Choroid plexus epithelial cell (primary cell): ENCODE data around the gene SNRNP40.
A peak's percentile ranks its signal among the peaks of the same experiment; 100 is the strongest.

Experiments used
- DNase-seq: peaks from one replicate; pipeline ENCODE4 v3.0.0-alpha.2; 2010; ENCODE audit warnings: low read depth
- H3K4me3 ChIP-seq: 2 replicates; pipeline ENCODE4 v1.5.1; 2011; ENCODE audit warnings: low read depth, mild to moderate bottlenecking, control low read depth, low read length, moderate library complexity
- TF ChIP-seq, protein P1 (sequence below): conservative IDR thresholded peaks from 2 replicates; pipeline ENCODE4 v1.5.1; 2011; ENCODE audit warnings: low read depth, mild to moderate bottlenecking, control low read depth, inconsistent platforms, low read length, moderate library complexity

Gene SNRNP40

DNA sequence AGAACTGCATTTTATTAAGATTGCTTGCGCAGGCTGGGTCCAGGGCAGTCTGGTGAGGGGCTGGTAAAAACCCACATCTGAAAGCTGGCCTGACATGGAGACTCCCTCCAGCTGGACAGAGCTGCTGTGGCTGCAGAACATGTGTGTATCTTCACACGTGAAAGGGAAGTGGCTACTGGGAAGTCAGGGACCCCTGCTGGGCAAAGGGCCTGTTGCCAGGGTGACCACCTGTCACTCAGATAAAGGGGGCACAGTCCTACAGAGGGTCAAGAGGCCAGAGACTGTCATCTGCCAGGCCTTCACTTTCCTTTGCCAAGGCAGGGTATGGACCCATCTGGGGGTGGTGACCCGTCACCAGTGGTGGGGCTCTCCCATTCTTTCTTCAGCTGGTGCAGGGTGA lies 74.4 kb downstream of the SNRNP40 start:
- no peak overlapping the region for H3K4me3 ChIP-seq
- DNase-seq, result no peak
- TF ChIP-seq, protein P1, sequence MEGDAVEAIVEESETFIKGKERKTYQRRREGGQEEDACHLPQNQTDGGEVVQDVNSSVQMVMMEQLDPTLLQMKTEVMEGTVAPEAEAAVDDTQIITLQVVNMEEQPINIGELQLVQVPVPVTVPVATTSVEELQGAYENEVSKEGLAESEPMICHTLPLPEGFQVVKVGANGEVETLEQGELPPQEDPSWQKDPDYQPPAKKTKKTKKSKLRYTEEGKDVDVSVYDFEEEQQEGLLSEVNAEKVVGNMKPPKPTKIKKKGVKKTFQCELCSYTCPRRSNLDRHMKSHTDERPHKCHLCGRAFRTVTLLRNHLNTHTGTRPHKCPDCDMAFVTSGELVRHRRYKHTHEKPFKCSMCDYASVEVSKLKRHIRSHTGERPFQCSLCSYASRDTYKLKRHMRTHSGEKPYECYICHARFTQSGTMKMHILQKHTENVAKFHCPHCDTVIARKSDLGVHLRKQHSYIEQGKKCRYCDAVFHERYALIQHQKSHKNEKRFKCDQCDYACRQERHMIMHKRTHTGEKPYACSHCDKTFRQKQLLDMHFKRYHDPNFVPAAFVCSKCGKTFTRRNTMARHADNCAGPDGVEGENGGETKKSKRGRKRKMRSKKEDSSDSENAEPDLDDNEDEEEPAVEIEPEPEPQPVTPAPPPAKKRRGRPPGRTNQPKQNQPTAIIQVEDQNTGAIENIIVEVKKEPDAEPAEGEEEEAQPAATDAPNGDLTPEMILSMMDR, result no peak

DNA sequence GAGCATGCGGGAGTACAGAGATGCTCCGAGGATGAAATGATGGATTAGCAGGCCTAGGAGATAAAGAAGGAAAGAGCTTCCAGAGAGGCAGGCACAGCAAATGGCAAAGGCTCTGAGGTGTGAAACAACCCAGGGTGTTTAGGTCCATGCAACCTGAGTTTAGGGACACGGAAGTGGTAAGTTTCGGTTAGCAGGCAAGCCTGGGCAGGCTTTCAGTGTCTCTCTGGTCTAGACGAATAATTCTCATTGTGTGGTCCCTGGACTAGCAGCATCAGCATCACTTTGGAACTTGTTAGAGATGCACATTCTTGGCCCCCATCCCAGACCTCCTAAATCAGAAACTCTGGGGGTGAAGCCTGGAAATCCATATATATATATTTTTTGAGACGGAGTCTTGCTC lies 75.5 kb downstream of the SNRNP40 start:
- DNase-seq, result no peak
- TF ChIP-seq, protein P1, result no peak

DNA sequence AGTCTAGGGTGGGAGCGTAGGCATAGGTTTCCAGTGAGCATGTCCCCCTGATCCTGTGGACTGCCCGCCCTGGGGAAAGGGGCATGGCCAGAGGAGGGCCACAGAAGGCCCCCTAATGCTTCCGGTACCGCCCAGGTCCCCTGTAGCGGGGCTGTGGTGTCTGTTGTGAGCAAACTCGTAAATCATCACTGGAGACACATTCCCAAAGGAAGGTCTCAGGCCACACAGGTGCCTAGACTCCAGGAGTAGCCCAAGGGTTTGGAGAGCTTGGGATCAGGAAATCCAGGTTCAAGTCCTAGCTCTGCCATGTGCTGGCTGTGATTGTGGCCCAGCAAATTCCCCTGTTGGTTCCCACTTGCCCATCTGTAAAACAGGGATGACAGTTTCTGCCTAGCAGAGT lies 77.1 kb downstream of the SNRNP40 start:
- no peak overlapping the region for H3K4me3 ChIP-seq
- no peak for DNase-seq
- TF ChIP-seq, protein P1, result no peak

More for the DNA sequence above, 75.5 kb downstream of the SNRNP40 start:
- H3K4me3 ChIP-seq, result no peak overlapping the region

DNA sequence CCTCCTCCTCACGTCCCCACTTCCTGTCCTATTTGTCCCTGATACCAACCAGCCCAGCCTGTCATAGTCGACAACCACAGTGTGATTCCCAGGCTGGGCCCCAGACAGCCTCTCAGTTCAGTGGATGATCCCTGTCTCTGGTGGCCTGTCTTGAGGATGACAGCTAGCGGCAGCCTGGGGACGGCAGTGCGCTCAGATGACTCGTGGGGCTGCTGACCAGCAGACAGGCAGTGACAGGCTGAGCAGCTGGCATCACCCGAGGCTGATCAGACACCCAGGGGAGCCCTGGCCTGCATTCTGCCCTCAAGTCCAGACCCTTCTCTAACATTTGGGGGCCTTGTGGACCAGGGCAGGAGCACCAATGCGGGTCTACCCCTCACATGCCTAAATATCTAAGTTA lies 77.9 kb downstream of the SNRNP40 start:
- TF ChIP-seq, protein P1, result no peak
- H3K4me3 ChIP-seq, result no peak overlapping the region
- no peak for DNase-seq

DNA sequence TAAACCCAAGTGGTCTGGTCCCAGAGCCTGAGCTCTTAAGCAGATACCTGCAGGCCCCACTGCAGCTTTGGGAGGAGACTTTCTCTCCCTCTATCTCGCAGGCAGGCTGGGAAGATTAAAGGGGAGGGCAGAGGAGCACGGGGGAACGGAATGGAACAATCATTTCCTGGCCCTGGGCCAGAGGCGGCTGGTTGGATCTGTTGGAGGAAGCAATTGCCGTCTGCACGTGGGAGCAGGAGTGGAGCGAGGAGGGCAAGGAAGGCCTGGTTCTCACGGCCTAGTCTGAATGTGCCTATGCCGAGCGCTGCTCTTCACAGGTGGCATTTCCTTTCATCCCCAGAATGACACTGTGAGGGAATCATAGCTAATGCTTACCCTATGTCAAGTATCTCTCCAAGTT lies 80.6 kb downstream of the SNRNP40 start:
- TF ChIP-seq, protein P1, result no peak
- DNase-seq, result peak; percentile 53
- H3K4me3 ChIP-seq, result no peak overlapping the region

DNA sequence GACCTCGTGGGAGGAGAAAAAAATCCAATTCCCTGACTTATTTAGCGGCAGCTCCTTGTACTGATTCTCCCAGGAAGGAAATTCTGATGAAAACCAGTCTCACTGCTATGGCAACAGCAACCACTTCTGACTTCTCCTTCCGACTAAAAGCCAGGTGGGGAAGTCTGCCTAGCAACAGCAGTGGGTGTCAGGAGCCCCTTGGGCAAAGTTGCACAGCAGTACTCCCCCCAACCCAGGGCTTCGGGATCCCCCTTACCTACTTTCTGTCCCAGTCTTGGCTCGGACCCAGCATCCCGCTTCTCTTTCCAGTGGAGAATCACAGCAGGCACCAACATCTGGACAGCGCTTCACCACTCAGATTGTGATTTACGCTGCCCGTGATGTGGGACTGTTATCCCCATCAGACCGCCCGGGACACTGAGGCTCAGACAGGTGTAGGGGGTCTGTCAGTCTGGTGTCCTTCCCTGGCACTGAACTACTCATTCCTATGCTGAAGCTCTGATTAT lies 81.5 kb downstream of the SNRNP40 start:
- TF ChIP-seq, protein P1, result no peak
- no peak overlapping the region for H3K4me3 ChIP-seq
- peak; percentile 8 for DNase-seq

DNA sequence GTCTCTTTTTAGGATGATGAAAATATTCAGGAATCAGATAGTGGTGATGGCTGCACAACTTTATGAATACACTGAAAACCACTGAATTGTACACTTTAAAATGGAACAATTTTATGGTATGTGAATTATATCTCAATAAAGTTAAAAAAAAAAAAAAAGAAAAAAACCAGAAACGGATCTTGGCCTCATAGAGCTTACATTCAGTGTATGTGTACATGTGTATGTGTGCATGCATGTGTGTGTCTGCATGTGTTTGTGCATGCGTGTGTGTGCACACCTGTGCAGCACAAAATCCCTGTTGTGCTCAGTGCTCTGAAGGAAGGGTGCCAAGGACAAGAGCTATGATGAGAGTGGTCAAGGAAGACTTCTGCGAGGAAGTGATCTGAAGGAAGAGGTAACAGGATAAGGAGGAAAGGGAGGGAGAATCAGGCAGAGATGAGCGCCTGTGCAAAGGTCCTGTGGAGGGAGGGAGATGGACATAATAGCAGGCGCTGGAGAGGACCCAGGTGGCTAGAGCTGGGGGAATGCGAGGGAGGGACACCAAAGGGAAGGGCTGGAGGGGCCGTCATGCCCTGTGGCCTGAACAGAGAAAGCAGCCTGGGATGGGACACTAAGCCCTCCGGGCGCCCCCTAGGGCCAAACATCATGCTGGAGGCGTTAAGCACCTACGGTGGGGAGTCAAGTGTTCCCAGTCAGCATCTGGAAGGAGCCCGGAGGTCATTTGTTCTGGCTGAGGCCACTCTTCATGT lies 82.1 kb downstream of the SNRNP40 start:
- no peak overlapping the region for H3K4me3 ChIP-seq
- TF ChIP-seq, protein P1, result peak; percentile 2
- no peak for DNase-seq
